ENCODE results near the gene LRPAP1.
"Not testable (repeated sequence)": the region's sequence is repeated elsewhere in the genome, so short reads cannot be mapped to it uniquely, and the experiment has no call there.

Gene LRPAP1

DNA sequence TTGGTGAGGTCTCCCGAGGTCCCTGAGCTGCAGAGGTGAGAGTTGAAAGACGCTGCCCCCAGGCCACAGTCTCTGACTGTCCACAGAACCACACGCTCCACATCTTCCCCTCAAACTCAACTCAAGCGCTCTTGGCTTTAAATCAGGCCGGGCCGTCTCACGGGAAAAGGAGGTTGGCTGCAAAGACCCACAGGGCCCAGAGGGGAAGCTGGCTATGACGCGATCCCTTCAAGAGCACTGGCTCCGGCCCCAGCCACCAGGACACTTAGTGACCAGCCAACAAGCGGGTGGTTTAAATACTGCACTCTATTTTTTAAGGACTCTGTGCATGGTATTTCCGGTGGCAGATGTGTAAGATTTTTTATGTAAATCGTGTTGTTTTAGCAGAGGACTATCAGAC is 19.9 kb downstream of the LRPAP1 start:
- no peak for TF ChIP-seq CTCF (IDR thresholded peaks at IDR 0.05; ENCODE audit: extremely low read depth, insufficient read depth, missing control alignments)
- no peak for DNase-seq (ENCODE audit: low spot score)
- in situ Hi-C loops (cut with MboI; ENCODE audit: low pct_unique_long_range_greater_than_20kb, low sequenced_read_pairs, unreplicated experiment), result no loop called here

DNA sequence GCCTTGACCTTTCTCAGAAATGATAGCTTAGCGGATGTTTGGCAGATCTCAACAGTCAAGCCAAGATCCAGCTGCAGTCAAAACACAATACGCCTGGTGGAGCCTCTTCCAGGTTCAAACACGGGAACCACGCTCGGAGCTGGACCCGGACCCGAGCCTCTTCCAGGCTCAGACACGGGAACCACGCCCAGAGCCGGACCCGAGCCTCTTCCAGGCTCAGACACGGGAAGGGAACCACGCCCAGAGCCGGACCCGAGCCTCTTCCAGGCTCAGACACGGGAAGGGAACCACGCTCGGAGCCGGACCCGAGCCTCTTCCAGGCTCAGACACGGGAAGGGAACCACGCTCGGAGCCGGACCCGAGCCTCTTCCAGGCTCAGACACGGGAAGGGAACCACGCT is 20.6 kb downstream of the LRPAP1 start:
- in situ Hi-C loops (cut with MboI; ENCODE audit: low pct_unique_long_range_greater_than_20kb, low sequenced_read_pairs, unreplicated experiment); DNase-seq (ENCODE audit: low spot score): not testable (repeated sequence)

DNA sequence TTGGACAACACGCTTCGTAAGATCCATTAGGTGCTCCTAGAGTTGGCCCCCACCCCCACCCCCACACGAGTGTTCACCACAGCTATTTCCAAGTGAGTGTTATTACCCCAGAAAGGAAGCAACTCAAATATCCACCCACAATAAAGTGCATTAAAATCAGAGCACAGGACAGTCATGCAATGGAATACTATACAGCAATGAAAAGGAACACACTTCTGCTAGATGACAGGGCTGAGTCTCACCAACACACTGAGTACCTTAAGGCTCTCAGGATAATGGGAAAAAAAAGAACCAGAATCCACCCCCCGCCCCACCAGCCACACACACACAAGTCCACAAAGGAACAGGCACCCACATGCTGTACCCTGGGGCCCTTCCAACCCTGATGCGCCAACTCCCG is 21.0 kb downstream of the LRPAP1 start:
- DNase-seq (ENCODE audit: low spot score), result no peak
- in situ Hi-C loops (cut with MboI; ENCODE audit: low pct_unique_long_range_greater_than_20kb, low sequenced_read_pairs, unreplicated experiment), result no loop called here
- no peak for TF ChIP-seq CTCF (IDR thresholded peaks at IDR 0.05; ENCODE audit: extremely low read depth, insufficient read depth, missing control alignments)

- no peak for TF ChIP-seq CTCF (IDR thresholded peaks at IDR 0.05; ENCODE audit: extremely low read depth, insufficient read depth, missing control alignments)
- DNase-seq (ENCODE audit: low spot score), result no peak
- in situ Hi-C loops (cut with MboI; ENCODE audit: low pct_unique_long_range_greater_than_20kb, low sequenced_read_pairs, unreplicated experiment), result no loop called here
Measured at GRCh38 chr4:3510481-3510880, 21.7 kb downstream of the LRPAP1 start.

GRCh38 chr4:3508542-3508941 is 23.7 kb downstream of the LRPAP1 start:
- no peak for TF ChIP-seq CTCF (IDR thresholded peaks at IDR 0.05; ENCODE audit: extremely low read depth, insufficient read depth, missing control alignments)
- no peak for DNase-seq (ENCODE audit: low spot score)
- in situ Hi-C loops (cut with MboI; ENCODE audit: low pct_unique_long_range_greater_than_20kb, low sequenced_read_pairs, unreplicated experiment), result no loop called here

- DNase-seq (ENCODE audit: low spot score), result no peak
- in situ Hi-C loops (cut with MboI; ENCODE audit: low pct_unique_long_range_greater_than_20kb, low sequenced_read_pairs, unreplicated experiment), result no loop called here
- no peak for TF ChIP-seq CTCF (IDR thresholded peaks at IDR 0.05; ENCODE audit: extremely low read depth, insufficient read depth, missing control alignments)
Measured at GRCh38 chr4:3505231-3505630, 27.0 kb downstream of the LRPAP1 start.

GRCh38 chr4:3502941-3503936 is 29.0 kb downstream of the LRPAP1 start:
- no peak for TF ChIP-seq CTCF (IDR thresholded peaks at IDR 0.05; ENCODE audit: extremely low read depth, insufficient read depth, missing control alignments)
- no peak for DNase-seq (ENCODE audit: low spot score)
- in situ Hi-C loops (cut with MboI; ENCODE audit: low pct_unique_long_range_greater_than_20kb, low sequenced_read_pairs, unreplicated experiment), result no loop called here

All from GM13977 (cell line).